ENCODE measurements around the gene UBE2A.

- TF ChIP-seq ZFX (IDR thresholded peaks at IDR 0.05; ENCODE audit: borderline replicate concordance) (no peak), CTCF (IDR thresholded peaks at IDR 0.05) (no peak)
Observed at GRCh38 chrX:119570351-119570835, 4.0 kb upstream of the UBE2A start.
